ENCODE data around the gene TTC7B.

Gene TTC7B

GRCh38 chr14:90604356-90604755 lies 211.9 kb downstream of the TTC7B start:
- peak in 1 of 2 donors; percentile 24 for DNase-seq (ENCODE audit: low read depth in 2 of 2)
- TF ChIP-seq, protein P1, sequence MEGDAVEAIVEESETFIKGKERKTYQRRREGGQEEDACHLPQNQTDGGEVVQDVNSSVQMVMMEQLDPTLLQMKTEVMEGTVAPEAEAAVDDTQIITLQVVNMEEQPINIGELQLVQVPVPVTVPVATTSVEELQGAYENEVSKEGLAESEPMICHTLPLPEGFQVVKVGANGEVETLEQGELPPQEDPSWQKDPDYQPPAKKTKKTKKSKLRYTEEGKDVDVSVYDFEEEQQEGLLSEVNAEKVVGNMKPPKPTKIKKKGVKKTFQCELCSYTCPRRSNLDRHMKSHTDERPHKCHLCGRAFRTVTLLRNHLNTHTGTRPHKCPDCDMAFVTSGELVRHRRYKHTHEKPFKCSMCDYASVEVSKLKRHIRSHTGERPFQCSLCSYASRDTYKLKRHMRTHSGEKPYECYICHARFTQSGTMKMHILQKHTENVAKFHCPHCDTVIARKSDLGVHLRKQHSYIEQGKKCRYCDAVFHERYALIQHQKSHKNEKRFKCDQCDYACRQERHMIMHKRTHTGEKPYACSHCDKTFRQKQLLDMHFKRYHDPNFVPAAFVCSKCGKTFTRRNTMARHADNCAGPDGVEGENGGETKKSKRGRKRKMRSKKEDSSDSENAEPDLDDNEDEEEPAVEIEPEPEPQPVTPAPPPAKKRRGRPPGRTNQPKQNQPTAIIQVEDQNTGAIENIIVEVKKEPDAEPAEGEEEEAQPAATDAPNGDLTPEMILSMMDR (IDR thresholded peaks at IDR 0.05; ENCODE audit: low read depth, low read length), result no peak
- no peak overlapping the region for H3K4me3 ChIP-seq (replicated peaks in 1 of 2; ENCODE audit: low read depth in 2 of 2, low read length in 2 of 2)

GRCh38 chr14:90603841-90604240 lies 212.4 kb downstream of the TTC7B start:
- TF ChIP-seq, protein P1 (IDR thresholded peaks at IDR 0.05; ENCODE audit: low read depth, low read length), result no peak
- no peak overlapping the region for H3K4me3 ChIP-seq (replicated peaks in 1 of 2; ENCODE audit: low read depth in 2 of 2, low read length in 2 of 2)
- no peak for DNase-seq (ENCODE audit: low read depth in 2 of 2)

- TF ChIP-seq, protein P1 (IDR thresholded peaks at IDR 0.05; ENCODE audit: low read depth, low read length), result no peak
- no peak overlapping the region for H3K4me3 ChIP-seq (replicated peaks in 1 of 2; ENCODE audit: low read depth in 2 of 2, low read length in 2 of 2)
- no peak for DNase-seq (ENCODE audit: low read depth in 2 of 2)
Measured at GRCh38 chr14:90603336-90603735, 212.9 kb downstream of the TTC7B start.

GRCh38 chr14:90602088-90602687 lies 214.0 kb downstream of the TTC7B start:
- TF ChIP-seq, protein P1 (IDR thresholded peaks at IDR 0.05; ENCODE audit: low read depth, low read length), result no peak
- no peak for DNase-seq (ENCODE audit: low read depth in 2 of 2)
- H3K4me3 ChIP-seq (replicated peaks in 1 of 2; ENCODE audit: low read depth in 2 of 2, low read length in 2 of 2), result no peak overlapping the region

DNA sequence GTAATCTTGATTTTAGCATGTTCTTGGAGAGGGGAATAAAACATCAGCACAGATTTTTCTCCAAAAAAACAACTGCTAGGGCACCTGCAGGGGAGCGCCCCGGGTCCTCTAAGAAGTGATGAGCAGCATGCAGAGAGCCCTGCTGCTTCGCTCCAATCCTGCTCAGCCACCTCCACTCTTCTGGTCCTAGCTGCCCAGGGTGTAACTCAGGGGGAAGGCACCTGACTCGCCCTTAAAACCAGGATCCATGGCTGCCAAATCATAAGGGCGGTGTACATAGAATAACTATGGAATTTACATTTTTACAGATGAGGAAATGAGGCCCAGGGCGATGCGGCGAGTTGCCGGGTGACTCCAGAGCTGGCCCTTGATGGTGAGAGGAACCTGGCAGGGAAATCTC lies 214.7 kb downstream of the TTC7B start:
- TF ChIP-seq, protein P1 (IDR thresholded peaks at IDR 0.05; ENCODE audit: low read depth, low read length), result no peak
- DNase-seq (ENCODE audit: low read depth in 2 of 2), result no peak
- no peak overlapping the region for H3K4me3 ChIP-seq (replicated peaks in 1 of 2; ENCODE audit: low read depth in 2 of 2, low read length in 2 of 2)

DNA sequence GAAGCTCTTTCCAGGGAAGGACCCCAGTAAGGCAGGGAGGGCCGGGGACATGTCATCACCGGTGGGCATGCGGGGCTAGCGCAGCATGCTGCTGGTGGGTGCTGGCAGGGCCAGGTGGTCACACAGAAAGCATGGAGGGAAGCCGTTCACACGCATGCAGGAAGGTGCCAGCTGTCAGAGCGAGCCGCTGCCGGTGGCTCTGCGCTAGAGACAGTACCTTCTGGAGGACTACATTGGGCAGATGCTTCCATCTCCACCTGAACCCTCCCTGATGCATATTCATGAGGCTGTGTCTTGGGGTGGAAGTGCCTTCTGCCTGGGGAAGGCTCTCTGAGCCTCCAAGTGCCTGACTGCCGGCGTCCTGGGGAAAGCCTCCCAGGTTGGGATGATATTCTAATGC lies 215.6 kb downstream of the TTC7B start:
- TF ChIP-seq, protein P1 (IDR thresholded peaks at IDR 0.05; ENCODE audit: low read depth, low read length), result no peak
- DNase-seq (ENCODE audit: low read depth in 2 of 2), result no peak

More for the DNA sequence above, 215.6 kb downstream of the TTC7B start:
- H3K4me3 ChIP-seq (replicated peaks in 1 of 2; ENCODE audit: low read depth in 2 of 2, low read length in 2 of 2), result no peak overlapping the region
